ENCODE results near the gene FXYD6. TPM values are rescaled to one million over a fixed set of nuclear protein-coding genes. Genes with fewer than 3 reads are reported as not detected.

FXYD6 gene
- total and polyA plus RNA-seq, 9 of the 15 experiments (the other 6 are each of a cell fraction or from before 2014, with no cell fraction given) = 0.07 to 0.35 TPM; not detected in 7

DNA sequence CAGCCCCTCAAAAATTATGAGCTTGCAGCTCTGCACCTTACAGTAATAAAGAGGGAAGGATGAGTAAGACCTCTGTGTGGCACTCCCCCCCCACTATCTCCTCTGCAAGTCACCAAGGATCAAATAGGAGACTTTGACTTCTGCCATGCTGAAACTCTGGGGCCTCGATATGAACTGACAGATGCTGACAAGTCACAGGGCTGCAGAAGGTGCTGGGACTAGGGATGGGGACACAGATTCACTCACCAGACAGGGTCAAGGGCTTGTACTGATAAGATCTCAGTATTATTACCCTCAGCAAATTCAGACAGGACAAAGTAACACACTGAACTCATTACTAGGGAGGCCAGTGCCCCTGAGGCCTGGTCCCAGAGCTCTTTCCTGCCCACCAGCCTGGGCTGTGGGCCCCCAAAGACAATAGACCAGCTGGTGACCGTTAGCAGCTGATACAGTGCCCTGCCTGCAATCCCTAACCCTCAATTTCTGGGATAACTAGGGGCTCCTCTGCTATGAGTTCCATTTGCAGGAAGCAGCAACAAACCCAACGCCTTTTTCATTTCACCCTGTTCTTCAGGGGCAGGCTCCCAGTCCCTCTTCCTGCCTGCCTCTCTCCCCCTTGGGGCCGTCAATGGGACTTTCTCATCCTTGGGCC is 32.6 kb upstream of the FXYD6 start (continued):
- TF ChIP-seq COPS2 (conservative IDR thresholded peaks at IDR 0.05) (no peak), MYBL2 (IDR thresholded peaks at IDR 0.05; ENCODE audit: low read depth) (no peak), MYBL2 (CRISPR knock-in tag; IDR thresholded peaks at IDR 0.05; ENCODE audit: borderline replicate concordance) (no peak), CBFA2T3 (IDR thresholded peaks at IDR 0.05) (peak; percentile 64), ARID1B (IDR thresholded peaks at IDR 0.05) (0 out of 2 replicates have a peak, but pooled peaks have one; percentile 8), KDM1A (IDR thresholded peaks at IDR 0.05) (0 out of 4 replicates have a peak, but pooled peaks of 1 of the 2 experiments have one; percentile 20), ETV6 (IDR thresholded peaks at IDR 0.05; ENCODE audit: borderline replicate concordance in 1 of 2, low read depth in 2 of 2, low read length in 1 of 2) (no peak), ETV6 (CRISPR knock-in tag; IDR thresholded peaks at IDR 0.05; ENCODE audit: borderline replicate concordance) (no peak), SIN3B (IDR thresholded peaks at IDR 0.05; ENCODE audit: low read depth) (no peak)
- TF ChIP-seq, protein P1, sequence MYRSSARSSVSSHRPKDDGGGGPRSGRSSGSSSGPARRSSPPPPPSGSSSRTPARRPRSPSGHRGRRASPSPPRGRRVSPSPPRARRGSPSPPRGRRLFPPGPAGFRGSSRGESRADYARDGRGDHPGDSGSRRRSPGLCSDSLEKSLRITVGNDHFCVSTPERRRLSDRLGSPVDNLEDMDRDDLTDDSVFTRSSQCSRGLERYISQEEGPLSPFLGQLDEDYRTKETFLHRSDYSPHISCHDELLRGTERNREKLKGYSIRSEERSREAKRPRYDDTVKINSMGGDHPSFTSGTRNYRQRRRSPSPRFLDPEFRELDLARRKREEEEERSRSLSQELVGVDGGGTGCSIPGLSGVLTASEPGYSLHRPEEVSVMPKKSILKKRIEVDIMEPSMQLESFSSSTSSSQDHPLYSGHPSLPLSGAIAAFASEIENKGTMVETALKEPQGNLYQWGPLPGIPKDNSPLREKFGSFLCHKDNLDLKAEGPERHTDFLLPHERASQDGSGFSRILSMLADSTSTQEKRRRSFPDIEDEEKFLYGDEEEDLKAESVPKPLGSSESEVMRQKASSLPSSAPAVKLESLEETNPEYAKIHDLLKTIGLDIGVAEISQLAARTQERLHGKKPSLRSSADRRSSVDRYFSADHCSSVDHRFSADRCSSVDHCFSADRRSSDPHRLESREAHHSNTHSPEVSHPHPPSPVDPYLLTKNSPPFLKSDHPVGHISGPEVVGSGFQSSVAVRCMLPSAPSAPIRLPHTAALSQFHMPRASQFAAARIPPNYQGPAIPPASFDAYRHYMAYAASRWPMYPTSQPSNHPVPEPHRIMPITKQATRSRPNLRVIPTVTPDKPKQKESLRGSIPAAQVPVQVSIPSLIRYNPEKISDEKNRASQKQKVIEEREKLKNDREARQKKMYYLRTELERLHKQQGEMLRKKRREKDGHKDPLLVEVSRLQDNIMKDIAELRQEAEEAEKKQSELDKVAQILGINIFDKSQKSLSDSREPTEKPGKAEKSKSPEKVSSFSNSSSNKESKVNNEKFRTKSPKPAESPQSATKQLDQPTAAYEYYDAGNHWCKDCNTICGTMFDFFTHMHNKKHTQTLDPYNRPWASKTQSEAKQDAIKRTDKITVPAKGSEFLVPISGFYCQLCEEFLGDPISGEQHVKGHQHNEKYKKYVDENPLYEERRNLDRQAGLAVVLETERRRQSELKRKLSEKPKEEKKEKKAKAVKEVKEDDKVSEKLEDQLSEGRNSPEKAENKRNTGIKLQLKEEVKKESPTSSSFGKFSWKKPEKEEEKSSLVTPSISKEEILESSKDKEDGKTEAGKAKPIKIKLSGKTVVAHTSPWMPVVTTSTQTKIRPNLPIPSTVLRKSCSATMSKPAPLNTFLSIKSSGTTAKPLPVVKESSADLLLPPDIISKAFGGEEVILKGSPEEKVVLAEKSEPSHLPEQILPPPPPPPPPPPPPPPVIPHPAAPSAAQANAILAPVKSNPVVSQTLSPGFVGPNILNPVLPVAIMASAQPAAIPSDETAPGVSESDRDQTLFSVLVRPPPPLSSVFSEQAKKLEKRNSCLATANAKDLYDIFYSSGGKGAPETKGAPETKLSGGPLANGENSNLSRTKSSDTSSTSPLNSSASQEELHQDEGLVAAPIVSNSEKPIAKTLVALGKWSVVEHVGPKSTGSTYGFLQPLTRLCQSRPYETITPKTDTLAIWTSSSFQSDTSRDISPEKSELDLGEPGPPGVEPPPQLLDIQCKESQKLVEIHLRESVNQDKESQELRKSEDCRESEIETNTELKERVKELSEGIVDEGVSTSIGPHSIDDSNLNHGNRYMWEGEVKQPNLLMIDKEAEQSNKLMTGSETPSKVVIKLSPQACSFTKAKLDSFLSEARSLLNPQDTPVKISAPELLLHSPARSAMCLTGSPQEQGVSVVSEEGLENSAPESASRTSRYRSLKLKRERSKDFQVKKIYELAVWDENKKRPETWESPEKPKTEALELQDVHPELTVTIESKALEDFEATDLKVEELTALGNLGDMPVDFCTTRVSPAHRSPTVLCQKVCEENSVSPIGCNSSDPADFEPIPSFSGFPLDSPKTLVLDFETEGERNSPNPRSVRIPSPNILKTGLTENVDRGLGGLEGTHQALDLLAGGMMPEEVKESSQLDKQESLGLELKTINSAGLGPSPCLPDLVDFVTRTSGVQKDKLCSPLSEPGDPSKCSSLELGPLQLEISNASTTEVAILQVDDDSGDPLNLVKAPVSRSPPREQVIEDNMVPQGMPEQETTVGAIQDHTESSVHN (IDR thresholded peaks at IDR 0.05; ENCODE audit: borderline replicate concordance in 1 of 2, low read depth in 1 of 2) = no peak

Measured in K562 (cell line).